CD1c-positive myeloid dendritic cell (primary cell): ENCODE results near the gene FEM1B.

ENCODE experiments used
- DNase-seq: peaks from one replicate; pipeline ENCODE4 v3.0.0-alpha.2; 2016; ENCODE audit errors: extremely low spot score

The FEM1B gene

DNA sequence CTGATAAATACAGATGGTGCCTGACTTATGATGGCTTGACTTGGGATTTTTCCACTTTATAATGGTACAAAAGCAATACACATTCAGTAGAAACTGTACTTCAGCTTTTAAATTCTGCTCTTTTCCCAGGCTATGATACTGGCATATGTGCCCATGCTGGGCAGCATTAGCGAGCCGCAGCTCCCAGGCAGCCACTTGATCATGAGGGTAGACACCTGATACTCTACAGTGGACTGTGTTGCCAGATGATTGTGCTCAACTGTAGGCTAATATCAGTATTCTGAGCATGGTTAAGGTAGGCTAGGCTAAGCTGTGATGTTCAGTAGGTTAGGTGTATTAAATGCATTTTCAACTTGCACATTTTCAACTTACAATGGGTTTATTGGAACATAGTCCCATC, 17.7 kb upstream of the FEM1B start:
- DNase-seq: no peak

DNA sequence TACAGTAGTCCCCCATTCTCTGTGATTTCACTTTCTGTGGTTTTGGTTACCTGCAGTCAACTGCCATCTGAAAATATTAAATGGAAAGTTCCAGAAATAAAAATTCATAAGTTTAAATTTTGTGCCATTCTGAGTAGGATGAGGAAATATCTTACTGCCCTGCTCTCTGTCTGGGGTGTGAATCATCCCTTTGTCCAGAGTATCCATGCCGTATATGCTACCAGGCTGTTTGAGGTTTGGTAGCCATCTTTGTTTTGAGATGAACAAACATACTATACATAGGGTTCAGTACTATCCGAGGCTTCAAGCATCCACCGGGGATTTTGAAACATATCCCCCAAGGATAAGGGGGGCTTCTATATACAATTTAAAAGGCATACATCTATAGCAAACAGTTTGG, 16.3 kb upstream of the FEM1B start:
- DNase-seq: no peak

DNA sequence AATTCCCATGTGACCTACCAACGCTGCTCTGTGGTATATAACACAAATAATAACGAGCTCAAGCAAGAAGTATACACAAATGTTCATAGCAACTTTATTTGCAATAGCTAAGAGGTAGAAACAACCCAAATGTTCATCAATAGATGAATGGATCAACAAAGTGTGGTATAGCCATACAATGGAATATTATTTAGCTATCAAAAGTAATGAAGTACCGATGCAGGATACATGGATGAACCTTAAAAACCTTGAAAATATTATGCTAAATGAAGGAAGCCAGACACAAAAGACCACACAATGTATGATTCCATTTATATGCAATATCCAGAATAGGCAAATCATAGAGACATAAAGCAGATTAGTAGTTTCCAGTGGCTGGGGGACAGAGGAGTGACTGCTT, 15.6 kb upstream of the FEM1B start:
- DNase-seq: no peak

DNA sequence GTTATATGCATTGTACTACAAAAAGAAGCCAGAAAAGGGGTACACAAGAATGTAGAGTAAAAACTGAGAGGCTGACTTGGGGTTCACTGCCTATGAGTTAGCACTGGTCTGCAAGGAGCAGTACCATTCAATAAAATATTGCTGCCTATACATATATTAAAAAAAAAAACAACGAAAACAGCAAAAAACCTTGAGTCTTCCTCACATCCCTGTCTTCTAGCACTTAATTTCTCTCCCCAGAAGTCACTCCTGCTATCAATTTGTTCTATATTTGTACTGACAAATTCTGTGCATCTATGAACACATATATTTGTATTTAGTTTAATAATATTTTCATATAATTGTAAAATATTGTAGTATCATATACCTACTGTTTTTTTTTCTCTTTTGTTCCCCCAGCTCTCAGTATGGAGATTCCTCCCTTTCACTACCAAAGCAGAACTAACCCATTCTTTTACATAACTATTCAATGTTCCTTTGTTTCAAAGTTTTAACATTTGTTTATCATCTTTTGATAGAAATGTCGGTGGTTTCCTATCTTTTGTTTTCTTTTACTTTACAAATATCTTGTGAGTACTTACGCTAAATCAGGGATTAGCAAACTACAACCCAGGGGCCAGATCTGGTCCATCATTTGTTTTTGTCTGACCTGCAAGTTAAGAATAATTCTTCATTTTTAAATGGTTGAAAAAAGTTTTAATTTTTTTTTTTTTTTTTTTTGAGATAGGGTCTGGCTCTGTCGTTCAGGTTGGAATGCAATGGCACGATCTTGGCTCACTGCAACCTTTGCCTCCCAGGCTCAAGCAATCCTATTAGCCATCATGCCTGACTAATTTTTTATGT, 14.8 kb upstream of the FEM1B start:
- DNase-seq: no peak

DNA sequence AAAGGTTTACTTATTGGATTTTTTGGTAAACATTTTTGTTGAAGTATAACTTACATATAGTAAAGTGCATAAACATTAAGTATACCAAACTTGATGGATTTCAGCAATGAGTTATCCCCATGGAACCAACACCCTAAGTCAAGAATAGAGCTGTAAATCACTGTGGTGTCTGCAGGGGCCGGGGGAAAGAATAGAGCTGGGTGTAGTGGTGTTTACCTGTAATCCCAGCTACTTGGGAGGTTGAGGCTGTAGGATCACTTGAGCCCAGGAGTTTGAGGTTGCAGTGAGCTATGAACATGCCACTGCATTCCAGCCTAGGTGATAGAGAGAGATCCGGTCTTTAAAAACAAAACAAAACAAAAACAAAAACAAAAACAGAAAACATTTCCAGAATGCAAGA, 13.3 kb upstream of the FEM1B start:
- DNase-seq: no peak

DNA sequence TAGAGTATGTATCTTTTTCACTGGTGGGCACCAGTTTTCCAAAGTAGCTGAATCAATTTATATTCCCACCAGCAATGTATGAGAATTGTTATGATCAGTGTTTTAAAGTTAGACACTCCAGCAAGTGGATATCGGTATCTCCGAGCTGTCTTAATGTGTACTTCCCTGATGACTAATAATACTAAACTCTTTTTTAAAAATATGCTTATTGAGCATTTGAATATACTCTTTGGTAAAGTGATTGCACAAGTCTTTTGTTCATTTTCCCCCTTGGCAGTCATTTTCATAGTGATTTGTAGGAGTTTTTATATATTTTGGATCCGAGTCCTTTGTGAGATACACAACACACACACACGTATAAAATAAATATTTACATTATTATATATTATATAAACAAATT, 12.5 kb upstream of the FEM1B start:
- no peak for DNase-seq

DNA sequence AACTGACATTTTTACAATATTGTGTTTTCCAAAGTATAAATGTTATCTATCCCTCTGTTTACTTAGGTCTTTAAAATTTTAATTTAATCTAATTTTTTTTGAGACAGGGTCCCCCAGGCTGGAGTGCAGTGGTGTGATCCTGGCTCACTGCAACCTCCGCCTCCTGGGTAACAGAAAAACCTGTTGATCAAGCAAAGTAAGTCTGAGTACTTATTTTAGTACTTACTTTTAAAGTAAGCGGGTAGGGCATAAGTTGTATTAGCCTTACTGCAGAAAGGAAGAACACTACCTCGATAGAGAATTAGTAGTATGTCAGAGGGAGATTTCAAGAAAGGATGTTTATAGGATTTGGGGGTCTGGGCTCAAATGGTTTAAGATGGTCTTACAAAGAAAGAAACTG, 11.9 kb upstream of the FEM1B start:
- no peak for DNase-seq

DNA sequence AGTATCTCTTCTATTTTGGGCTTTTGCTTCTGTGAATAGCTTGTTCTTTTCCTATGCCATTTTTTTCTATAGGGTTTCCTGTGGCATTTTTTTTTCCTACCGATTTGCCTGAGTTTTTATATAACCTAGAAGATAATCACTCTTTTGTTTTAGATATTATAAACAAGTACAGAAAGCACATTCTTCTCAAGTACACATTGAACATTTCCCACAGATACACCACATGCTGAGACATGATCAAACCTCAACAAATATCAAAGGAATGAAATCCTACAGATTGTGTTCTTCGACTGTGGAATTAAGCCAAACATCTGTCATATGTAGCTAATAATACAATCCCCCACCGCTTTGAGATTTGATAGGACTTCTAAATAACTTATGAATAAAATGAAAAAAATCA, 9.1 kb upstream of the FEM1B start:
- no peak for DNase-seq

DNA sequence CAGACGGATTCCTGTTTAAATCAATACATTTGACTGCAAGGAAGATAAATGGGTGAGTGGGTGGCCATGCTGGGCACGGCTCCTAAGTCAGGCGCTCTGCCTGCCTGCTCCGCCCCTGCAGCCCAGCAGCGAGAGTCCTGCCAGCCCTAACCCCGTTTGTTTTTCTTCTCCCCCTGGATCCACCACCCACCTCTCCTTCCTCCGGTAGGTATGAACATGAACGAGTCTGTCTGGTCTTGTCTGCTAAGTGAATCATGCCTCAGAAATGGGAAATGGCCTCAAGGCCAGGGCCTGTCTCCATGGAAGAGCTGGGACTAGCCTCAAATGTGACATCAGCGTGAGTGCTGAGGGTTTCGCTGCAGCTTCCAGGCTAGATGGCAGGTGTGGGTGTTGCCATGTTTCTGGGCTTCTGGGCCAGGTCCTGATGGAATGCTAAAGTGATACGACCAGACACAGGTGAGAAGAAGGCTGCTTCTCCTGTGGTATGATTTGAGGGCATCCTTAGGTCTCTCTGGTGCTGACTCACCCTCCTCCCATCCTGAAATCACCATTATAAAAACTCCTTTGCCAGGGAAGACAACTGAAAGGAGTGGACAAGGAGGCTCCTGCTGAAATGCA, 5.6 kb upstream of the FEM1B start:
- no peak for DNase-seq

DNA sequence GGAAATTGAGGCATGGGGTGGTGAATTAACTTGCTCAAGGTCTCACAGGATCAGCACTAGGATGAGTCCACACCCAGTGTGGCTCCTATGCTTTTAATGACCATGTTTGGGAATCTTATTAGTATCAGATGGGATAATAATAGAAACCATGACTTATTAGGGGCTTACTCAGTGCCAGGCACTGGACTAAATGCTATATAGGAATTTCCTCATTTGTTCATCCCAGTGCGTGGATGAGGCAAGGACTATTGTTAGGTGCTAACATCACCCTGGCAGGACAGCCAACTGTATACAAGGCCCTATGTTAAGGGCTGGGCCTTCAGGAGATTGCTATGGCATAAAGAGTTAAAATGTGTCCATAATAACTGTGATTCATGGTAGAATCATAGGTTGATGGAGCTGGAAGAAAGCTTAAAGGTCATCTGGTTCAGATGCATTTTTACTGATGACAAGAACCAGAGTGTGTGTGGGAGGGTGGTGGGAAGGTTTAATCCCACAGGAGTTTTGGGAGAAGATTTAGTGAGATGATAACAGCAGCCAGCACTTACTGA, 4.7 kb upstream of the FEM1B start:
- no peak for DNase-seq

DNA sequence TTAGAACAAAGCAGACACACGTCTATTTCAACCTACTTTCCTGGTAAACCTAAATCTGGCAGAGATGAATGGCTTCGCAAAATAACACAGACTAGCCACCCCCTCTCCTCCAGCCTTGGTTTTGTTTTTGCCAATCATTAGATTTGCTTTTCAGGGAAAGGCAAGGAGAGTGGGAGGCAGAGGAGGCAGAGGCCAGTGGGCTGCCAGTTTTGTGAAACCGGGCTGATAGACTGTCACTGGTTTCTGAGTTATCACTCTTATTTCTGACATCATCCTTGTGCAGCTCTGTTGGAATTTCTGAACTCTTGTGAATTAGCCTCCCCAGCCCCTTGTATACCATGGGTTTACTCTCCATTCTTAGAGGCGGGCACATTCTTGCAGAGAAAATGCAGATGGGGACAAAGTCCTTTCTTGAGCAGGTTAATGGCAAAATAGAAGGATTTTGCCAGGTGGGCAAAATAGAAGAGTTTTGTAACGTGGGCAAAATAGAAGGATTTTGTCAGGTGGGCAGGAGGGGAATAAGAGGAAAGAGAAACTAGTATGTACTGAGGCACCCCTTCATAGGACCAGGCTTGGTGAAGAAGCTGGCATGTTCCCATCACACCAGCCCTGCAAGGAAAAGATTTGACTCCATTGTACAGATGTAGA, 3.2 kb upstream of the FEM1B start:
- DNase-seq: no peak

DNA sequence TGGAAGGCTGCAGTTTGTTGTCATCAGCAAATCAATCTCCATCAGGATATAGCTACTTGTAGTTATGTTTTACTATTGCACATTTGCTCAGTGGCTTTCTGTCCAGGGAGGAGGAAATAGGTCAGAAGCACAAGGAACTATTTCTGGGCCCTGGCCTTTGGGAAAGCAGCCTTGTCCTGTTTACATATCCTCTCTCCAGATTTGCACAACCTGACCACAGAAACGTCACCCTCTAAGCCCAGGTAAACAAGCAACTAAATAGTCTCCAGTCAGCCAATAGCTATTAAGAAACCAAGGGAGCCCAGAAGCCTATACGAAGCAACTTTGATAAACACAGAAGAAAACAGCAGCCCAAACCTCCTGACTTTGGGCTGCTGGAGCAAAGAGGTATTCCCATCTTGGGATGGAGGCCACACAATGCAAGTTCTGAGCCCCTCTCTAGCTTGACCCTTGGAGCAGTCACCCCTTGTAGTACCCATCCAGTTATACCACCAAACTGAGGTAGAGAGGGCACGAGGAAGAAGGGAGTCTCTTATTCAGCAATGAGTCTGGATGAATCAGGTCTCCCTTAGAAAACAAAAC, 2.3 kb upstream of the FEM1B start:
- no peak for DNase-seq

DNA sequence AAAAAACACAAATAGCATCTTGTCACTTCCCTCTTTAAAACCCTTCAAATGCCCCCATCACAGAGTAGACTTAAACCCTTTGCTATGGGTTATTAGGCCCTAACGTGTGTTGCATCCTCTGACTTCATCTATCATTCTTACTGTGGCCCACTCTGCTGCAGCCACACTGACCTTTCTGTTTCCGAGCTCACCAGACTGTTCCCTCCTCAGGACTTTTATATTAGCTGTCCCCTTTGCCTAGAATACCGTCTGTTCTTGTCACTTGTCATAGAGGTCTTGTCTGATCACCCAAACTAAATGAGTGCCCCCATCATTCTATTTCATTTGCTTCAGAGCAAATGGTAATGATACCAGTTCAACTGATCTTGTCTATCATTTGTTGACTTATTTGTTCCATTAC, 877 bp upstream of the FEM1B start:
- no peak for DNase-seq

DNA sequence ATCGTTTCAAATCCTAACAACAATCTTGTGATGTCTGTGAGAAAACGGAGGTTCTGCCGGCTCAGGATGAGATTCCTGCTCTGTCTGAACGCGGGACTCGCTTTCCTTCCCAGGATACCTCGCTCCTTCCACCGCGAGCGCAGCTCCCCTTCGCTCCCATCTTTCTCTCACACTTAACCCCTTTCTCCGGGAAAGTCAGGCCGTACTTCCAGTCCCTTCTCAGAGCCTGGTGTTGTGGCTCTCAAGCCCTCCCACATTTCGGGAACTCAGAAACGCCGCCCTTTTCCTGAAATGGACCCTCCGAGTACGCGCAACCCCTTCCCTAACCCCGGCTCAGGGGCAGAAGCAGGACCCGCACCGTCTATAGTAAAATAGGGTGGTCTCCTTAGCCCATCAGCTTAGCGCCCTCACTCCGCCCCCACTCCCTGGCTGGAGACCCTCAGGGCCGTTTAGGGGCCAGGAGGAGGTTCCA, 378 bp upstream of the FEM1B start:
- peak; percentile 68 for DNase-seq

DNA sequence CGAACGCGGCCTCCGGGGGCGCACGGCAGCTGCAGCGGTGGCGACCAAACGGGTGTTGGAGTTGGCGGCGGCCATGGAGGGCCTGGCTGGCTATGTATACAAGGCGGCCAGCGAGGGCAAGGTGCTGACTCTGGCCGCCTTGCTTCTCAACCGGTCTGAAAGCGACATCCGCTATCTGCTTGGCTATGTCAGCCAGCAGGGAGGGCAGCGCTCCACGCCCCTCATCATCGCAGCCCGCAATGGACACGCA, 725 bp downstream of the FEM1B start:
- DNase-seq: no peak

DNA sequence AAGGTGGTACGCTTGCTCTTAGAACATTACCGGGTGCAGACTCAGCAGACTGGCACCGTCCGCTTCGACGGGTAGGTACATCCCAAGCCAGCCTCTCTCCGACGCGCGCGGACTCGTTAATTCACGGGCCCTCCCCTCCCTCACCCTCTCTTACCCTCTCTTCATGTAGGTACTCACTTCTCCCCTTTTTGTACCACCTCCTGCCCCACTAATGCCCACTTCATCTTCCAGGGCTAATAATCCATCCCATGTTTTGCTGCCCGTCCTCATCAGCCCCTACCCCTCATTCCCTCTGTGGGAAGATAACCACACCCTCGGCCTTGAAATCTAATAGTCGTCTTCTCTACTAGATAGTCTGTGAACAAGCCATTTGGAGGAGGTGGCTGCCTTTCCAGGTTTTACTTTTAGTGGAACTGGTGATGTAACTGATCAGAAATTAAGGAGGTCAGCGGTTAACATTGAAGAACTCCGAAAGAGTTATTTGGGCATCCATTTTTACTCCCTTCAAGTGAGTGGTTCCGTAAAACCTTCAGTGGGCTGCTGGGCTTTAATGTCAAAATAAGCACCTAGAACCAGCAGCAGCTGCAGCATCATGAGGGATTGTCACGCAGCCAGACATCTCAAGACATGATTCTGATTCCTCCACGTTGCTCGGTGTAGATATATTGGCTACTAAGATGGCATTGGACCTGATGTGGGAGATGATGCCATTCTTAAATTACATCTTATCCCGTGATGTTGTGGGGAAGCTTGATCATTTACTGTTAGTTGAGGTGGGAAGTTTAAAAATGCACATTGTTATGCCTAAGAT, 1.3 kb downstream of the FEM1B start:
- peak; percentile 55 for DNase-seq

DNA sequence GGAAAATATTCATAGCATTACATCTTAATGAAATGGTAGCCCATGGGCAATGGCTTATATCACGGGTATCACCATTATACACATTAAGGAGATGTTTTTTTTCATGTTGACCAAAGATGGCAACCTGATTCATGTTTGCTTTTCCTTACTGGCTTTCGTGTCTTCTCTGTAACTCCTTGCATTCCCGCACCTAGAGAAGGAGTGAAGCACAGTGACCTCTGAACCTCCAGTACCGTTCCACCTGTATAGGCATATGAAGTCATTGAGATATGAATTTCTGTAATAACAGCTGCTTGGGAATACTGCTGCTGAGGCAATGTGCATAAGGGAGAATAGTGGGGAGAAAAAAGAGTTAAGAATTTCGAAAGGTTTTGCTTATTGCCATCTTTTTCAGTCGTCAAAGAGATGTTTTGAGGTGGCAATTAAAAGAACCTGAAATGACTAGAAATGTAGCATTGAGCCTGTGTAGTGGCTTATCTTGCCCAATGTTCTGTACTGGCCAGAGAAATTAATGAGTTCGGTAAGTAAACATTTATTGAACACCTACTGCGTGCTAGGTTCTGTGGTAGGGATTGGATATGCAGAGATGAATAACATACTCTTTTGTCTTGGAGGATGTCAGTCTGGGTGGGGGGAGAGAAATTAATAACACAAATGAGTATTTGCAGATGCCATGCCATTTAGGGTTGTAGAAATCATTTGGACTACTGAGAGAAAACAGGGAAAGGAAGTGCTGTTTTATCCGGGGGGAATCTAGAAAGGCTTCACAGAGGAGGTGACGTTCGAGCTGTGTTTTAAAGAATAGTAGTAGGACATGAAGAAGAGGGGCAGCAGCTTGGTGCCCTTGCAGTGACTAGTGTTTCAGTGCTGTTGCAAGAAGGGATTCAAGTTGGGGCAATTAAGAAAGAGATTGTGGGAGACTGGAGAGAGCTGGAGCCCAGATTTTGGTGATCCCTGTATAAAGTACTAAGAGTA, 2.5 kb downstream of the FEM1B start:
- DNase-seq: no peak

DNA sequence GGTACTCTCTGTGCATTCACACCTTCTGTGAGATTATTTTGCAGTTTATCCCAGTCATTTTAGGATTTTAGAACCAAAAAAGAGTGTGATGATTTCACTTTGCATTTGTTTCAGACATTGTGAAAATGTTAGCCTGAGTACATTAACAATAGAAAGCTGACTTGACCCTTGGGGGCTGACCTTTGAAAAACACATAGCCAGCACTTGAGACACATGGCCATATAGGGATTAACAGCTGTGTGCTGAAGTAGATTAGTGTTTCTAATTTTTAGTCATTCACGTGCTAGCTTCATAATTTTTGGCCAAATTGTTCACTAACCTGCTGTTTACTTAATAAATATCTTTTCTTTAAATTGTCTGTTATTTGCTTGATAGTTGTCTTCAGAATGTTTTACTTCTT, 3.5 kb downstream of the FEM1B start:
- no peak for DNase-seq

DNA sequence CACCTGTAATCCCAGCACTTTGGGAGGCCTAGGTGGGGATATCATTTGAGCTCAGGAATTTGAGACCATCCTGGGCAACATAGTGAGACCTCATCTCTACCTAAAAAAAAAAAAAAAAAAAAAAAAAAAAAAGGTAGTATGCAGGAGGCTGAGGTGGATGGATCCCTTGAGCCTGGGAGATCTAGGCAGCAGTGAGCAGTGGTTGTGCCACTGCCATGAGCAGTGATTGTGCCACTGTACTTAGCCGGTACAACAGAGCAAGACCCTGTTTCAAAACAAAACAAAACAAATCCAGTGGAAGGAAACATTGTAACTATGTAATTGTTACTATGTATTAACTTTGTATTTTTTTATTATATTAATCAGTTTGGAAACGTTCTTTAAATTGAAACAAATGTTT, 5.9 kb downstream of the FEM1B start:
- DNase-seq: no peak

DNA sequence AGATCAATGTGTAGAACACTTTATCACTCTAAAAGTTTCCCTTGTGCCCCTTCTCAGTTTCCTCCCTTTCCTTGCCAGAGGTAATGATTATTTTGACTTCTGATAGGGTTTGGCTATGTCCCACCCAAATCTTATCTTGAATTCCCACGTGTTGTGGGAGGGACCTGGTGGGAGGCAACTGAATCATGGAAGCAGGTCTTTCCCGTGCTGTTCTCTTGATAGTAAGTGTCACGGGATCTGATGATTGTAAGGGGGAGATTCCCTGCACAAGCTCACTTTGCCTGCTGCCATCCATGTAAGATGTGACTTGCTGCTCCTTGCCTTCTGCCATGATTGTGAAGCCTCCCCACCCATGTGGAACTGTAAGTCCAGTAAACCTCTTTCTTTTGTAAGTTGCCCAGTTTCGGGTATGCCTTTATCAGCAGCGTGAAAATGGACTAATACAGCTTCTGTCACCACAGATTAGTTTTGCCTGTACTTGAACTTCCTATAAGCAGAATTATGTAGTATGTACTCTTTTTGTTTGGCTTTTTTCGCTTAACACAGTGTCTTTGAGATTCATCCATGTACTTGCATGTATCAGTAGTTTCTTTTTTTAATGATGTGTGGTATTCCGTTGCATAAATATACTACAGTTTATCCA, 7.2 kb downstream of the FEM1B start:
- no peak for DNase-seq
